ENCODE results near the gene TRAPPC2L.

The TRAPPC2L gene

DNA sequence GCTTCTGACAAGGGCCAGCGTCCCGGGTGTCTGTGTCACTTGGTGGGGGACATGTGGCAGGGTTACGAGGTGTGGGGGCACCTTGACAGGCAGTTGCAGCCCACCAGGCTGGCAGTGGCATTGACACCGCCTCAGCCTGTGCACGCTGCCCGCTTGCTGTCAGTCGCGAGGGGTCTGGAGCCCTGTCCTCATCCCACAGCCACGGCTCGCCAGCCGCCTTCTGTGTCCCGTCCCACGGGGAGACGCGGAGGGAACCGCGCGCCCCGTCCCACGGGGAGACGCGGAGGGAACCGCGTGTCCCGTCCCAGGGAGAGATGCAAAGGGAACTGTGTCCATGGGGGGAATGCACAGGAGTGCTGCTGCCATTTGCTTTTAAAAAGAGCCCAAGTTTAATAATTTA is 6.0 kb downstream of the TRAPPC2L start:
- DNase-seq: no peak

DNA sequence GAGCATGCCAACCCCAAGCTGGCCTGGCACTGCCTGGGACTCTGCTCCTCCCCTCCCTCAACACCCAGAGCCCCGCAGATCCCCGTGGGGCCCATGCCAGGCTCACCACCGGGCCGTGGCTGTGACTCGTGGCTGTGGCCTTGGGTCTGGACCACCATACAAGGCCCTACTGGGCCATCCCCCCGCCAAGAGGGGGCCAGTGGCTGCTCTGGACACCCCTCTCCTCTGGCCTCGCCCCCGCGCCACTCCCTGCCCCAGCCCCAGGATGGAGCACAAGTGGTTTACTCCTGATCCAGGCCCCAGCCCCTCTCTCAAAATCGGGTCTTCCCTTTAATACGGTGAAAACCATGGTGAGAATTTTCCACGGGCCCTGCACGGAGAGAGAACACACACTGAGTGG is 6.5 kb downstream of the TRAPPC2L start:
- DNase-seq: no peak

DNA sequence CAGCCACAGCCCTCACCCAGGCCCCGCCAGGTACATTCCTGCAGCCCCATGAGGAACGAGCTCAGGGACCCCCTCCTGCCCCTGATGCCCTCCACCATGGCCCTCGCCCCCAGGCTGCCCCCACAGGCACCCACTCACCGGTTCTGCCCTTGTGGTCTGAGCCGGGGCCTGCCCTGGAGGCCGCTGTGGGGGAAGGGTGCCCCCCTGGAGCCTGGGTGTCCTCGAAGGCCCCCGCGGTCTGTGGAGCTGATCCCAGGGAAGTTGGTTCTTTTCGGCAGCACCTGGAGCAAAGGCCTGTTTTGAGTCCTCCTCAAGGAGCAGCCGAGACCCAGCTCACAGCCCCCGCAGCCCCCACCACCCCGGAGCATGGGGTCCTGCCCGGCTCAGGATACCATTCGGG is 7.2 kb downstream of the TRAPPC2L start:
- DNase-seq: no peak

- DNase-seq: no peak
These were observed 7.6 kb downstream of the TRAPPC2L start for GRCh38 chr16:88864521-88864920.

DNA sequence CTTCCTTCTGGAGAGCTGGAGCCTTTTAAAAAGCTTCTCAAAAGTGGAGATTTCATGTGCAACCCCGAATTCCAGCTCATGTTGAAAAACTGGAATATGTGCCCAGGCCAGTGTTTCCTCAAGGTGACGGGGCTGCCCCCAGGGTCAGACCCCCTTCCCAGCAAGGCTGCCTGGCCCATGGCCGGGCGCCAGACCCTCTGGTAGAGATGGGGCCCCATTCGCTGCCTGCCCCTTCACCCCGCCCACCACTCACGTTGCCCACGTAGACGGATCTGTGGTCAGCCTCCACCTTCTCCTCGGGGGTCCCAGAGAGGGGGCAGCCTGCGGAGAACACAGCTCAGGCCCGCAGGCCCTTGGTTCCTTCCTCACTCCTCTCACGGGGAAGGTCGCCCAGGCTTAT is 8.4 kb downstream of the TRAPPC2L start:
- no peak for DNase-seq

DNA sequence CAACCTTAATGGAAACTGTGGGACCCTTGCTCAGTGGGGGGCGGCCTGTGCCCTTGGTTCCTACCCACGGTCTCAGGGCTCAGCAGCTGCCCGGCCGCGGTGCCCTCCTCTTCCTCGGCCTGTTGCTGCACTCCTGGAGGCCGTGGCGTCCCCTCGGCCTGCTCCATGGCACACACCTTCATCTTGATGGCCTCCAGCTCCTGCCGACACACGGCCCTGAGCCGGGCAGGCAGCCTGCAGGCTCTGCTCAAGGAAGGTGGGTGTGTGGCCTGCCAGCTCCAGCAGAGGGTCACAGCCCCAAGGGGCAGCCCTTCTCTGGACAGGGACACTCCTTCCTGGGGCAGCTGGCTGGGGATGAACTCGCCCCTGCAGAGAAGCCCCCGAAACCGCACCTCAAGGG is 8.8 kb downstream of the TRAPPC2L start:
- no peak for DNase-seq

- no peak for DNase-seq
These were observed 9.4 kb downstream of the TRAPPC2L start, which contains the start of gene PABPN1L for GRCh38 chr16:88866151-88866920. Gene PABPN1L, minus strand, starts transcription at chr16:88866660. Its CDS starts 54 bp downstream, at chr16:88866606.

DNA sequence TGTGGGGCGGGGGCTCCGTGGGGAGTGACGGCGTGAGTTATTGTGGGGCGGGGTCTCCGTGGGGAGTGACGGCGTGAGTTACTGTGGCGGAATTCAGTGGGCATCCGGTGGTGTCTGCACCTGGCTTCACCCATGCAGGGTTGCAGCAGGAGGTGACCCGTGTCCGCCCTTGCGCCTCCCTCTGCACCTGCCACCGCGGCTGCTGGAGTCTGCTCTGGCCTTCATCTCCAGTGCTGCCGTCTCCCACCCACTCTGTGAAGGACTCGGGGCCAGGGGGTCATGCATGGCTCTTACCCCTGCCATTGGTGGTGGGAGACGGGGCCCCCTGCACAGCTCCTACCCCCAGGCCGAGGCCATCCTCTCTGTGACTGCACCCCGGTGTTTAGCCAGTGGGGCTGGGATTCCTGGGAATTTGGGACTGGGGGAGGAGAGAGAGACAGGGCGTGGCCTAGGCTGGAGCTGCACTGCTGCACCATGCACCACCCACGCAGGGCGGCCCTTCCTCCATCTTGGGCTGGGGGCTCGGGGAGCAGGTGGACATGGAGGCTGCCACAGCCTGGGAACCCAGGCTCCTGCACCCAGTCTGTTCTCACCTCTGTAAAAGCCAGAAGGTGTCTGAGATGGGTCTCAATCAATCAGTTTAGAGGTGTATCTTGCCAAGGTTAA is 10.8 kb downstream of the TRAPPC2L start:
- no peak for DNase-seq

DNA sequence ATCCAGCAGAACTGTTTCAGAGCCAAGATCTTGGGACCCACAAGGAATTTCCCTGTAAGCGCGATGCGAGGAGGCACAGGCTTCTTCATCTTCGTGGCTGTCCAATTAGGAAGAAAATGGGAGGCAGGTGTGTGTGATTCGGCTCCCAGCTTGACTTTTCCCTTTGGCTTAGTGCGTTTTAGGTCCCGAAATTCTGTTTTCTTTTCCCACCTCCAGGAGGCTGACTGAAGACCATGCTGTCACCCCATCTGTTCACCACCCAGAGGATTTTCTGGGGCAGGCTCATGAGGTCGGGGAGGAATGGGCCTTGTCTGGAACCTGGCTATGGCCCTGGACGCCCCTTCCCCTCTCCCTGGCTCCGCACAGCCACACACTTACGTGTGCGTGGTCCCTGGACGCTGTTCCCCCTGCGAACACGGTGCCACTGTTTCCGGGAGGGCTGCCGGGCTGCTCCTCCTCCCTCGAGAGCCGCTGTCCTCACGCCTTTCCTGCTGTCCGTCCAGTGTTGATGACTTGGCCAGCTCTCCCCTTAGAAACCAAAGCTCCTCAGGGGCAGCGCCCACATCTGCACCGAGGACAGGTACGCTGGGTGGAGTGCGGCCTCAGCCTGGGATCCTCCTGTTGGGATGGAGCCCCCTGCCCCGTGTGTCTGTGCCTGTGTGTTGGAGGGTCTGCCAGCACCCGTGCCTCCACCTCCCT is 12.2 kb downstream of the TRAPPC2L start:
- no peak for DNase-seq

- no peak for DNase-seq
These were observed 12.7 kb downstream of the TRAPPC2L start for GRCh38 chr16:88869673-88869980.

DNA sequence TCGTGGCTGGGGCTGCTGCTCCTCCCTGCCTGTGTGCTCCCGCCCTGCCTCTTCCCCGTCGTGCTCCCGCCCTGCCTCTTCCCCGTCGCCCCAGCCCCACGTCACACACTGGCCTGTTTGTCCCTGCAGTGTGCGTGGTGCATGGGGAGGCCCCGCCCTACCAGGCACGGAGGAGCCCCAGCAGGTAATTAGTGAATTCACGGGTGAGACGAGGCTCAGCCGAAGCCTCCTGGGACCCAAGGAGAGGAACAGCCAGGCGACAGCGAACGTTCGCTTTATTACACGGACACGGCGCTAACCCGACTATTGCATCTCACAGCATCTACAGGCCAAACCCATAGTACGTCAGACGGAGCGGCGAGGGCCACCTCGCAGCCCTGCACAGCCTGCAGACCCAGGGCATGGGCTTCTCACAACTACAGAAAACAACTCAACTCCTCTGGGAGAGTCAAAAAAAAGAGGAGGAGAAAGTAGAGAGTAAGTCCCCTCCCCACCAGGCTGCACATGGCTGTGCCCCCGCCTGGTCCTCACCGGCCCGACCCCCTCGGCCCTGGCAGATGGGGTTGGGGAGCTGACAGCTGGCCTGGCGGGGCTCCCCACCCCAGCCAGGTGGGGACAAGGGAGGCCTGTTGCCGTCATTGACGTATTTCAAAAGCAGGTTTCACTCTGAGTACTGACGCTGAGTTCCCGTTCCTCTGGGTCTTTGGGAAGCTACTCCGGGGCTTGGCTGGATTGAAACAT is 13.9 kb downstream of the TRAPPC2L start:
- no peak for DNase-seq

DNA sequence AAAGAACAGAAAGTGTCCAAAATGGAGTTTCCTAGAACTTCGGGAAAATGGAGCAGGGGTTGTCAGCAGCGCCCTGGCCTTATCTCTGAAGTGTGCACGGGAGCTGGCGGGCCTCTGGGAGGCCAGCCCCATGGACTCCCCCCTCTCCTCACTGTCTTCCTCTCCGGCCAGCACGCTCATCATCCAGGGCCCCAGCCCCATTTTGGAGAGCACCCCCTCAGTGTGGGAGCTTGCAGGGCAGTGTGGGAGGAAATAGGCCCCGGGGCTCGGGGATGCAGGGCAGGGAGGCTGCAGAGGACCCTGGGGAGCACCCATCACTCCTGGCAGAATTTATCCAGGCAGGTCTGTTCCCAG is 14.4 kb downstream of the TRAPPC2L start:
- no peak for DNase-seq

GRCh38 chr16:88871730-88872416 is 14.9 kb downstream of the TRAPPC2L start:
- DNase-seq: no peak

- no peak for DNase-seq
These were observed 15.9 kb downstream of the TRAPPC2L start for GRCh38 chr16:88872650-88873331.

GRCh38 chr16:88874938-88875599 is 18.1 kb downstream of the TRAPPC2L start:
- DNase-seq: no peak

DNA sequence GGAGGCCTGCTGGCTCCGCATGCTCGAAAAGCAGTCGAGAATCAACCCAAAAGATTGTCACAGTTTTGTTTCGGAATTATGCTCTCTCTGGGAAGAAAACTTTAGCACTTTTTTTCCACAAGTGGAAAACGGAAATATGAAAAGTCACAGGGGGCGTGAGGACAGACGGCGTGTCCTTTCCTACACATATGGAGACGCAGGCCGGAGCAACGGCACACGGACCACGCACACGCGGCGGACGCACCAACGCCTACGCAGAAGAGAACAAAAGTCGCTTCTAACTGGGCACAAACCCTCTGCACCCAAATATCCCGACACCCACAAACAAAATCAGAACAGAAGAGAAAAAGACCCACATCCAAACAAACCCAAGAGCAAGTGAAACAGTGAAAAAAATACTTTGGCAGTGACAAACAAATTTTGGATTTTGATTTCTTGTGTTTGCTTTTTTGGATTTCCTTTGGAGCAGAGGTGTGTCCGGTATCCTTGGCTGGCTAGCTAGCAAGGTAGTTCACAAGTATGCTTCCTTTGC is 18.8 kb downstream of the TRAPPC2L start:
- DNase-seq: no peak

DNA sequence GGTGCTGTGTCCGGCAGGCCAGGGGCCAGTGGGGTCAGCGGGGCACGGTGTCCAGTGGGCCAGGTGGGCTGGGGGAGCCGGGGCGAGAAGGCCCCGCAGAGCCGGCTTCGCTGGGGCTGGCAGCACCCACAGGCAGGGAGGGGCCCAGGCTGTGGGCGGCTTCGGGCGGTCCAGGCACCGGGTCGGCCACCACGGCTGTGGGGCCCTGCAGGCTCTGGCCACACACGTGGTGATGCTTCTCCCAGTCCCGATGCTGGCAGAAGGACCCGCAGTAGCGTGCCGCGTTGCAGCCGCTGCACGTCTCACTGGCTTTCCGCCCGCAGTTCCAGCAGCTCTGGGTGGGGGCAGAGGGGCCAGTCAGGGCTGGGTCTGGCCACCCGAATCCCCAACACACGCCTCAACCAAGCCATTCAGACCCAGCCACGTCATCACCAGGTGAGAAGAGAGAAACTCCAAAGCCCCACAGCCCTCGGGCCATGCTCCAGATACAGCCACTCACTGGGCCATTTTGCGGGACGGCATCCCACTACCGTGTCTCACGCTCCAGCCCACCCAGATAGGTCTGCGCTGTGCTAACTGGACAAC is 20.1 kb downstream of the TRAPPC2L start:
- DNase-seq: no peak

GRCh38 chr16:88877564-88878289 is 20.8 kb downstream of the TRAPPC2L start:
- DNase-seq: no peak

DNA sequence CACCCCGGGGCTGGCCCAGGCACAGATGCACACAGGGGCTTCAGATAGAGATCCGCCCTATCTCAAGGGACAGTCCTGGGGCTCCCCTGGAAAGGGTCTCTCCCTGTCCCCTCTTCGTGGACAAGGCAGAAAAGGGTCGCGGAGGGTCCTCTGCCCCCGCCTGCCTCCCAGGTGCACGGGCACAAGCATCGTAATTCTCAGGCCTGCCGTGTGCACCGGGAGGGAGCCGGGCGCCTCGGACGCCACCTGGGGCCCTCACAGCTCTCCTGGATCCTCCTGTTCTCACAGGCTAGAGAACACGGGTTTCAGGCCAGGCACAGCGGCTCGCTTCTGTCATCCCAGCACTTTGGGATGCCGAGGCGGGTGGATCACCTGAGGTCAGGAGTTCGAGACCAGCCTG is 21.4 kb downstream of the TRAPPC2L start:
- no peak for DNase-seq
